DND-41 (cell line): ENCODE results near the gene CDC42SE1.

Experiments
- ATAC-seq: fragments of 200-7000 bp; cut with Tn5 transposase; 3 replicates; pipeline ENCODE4 v1.9.1; 2021; ENCODE audit warnings: low read depth; ENCODE audit not compliant: insufficient read depth
- DNase-seq: peaks from one replicate; pipeline ENCODE4 v3.0.0-alpha.2; 2020
- H2AFZ ChIP-seq: 2 replicates; pipeline ENCODE4 v1.6.0; 2012; ENCODE audit warnings: low read depth, low read length
- H3K27ac ChIP-seq: 2 replicates; pipeline ENCODE4 v1.5.1; 2012; ENCODE audit warnings: low read length, inconsistent platforms
- H3K27me3 ChIP-seq: fragments of 200-600 bp; sonication (generic); 2 replicates; pipeline ENCODE4 v1.6.0; 2012; ENCODE audit warnings: low read length, mild to moderate bottlenecking, inconsistent platforms; ENCODE audit not compliant: insufficient read depth, poor library complexity
- H3K36me3 ChIP-seq: 2 replicates; pipeline ENCODE4 v1.5.1; 2012; ENCODE audit warnings: low read length, inconsistent platforms; ENCODE audit not compliant: insufficient read depth
- H3K4me1 ChIP-seq: 2 replicates; pipeline ENCODE4 v1.5.1; 2012; ENCODE audit warnings: mild to moderate bottlenecking, low read length; ENCODE audit not compliant: insufficient read depth
- H3K4me2 ChIP-seq: 2 replicates; pipeline ENCODE4 v1.6.0; 2012; ENCODE audit warnings: mild to moderate bottlenecking, moderate library complexity, low read length, inconsistent platforms; ENCODE audit not compliant: insufficient read depth
- H3K4me3 ChIP-seq, 2 experiments: fragments of 200-600 bp in 1 of 2; shearing (Covaris generic) in 1 of 2; 2 replicates each; pipeline ENCODE4 v1.5.1; 2012 to 2016; ENCODE audit warnings: inconsistent platforms in 2 of 2, low read length in 2 of 2, mild to moderate bottlenecking in 2 of 2, low read depth in 1 of 2, moderate library complexity in 1 of 2
- H3K79me2 ChIP-seq: 2 replicates; pipeline ENCODE4 v1.6.0; 2012; ENCODE audit warnings: low read length, inconsistent platforms; ENCODE audit not compliant: insufficient read depth
- H3K9ac ChIP-seq: 2 replicates; pipeline ENCODE4 v1.6.0; 2012; ENCODE audit warnings: low read depth, mild to moderate bottlenecking, inconsistent platforms, low read length, moderate library complexity
- H3K9me3 ChIP-seq: 2 replicates; pipeline ENCODE4 v1.5.1; 2012; ENCODE audit warnings: low read length, moderate library complexity, mild to moderate bottlenecking, inconsistent platforms; ENCODE audit not compliant: insufficient read depth, severe bottlenecking
- H4K20me1 ChIP-seq: 2 replicates; pipeline ENCODE4 v1.6.0; 2012; ENCODE audit warnings: low read length; ENCODE audit not compliant: insufficient read depth
- CTCF ChIP-seq: IDR thresholded peaks from 2 replicates; pipeline ENCODE4 v1.5.1; 2012; ENCODE audit warnings: borderline replicate concordance, low read length, moderate library complexity, mild to moderate bottlenecking; ENCODE audit not compliant: poor library complexity, severe bottlenecking; ENCODE audit errors: extremely low read depth
- EZH2 ChIP-seq: IDR thresholded peaks from 3 replicates; pipeline ENCODE4 v1.6.1; 2012; ENCODE audit warnings: borderline replicate concordance, low read depth, mild to moderate bottlenecking, moderate library complexity, low read length, inconsistent platforms; ENCODE audit not compliant: severe bottlenecking

Gene CDC42SE1

GRCh38 chr1:151008244-151009205 lies 50.9 kb downstream of the CDC42SE1 start, which contains the start of gene PRUNE1:
PRUNE1 (plus strand) TSS chr1:151008449; CDS start chr1:151008633, 184 bp downstream.
- H2AFZ ChIP-seq = peak within 1 kb of the TSS; percentile 89
- peak within 1 kb of the TSS; percentile 67 for H3K4me2 ChIP-seq
- H3K79me2 ChIP-seq = peaks cover 40% of the 10 kb centered on the region
- no peaks in the 10 kb centered on the region for H3K9me3 ChIP-seq
- no peaks in the 10 kb centered on the region for H4K20me1 ChIP-seq
- H3K27me3 ChIP-seq = no peaks in the 10 kb centered on the region
- TF ChIP-seq EZH2 = no peak
- no peak for TF ChIP-seq CTCF
- H3K4me3 ChIP-seq = peak within 1 kb of the TSS; percentile 40 to 73
- DNase-seq (peak; percentile 95), ATAC-seq (peak; percentile 83)
- H3K9ac ChIP-seq = peak within 1 kb of the TSS; percentile 70
- H3K4me1 ChIP-seq = peaks cover 67% of the 10 kb centered on the region
- H3K27ac ChIP-seq = peak within 1 kb of the TSS; percentile 83
- peaks cover 8% of the 10 kb centered on the region; the same call in 1 of the 2 replicates for H3K36me3 ChIP-seq

- DNase-seq (no peak), ATAC-seq (no peak)
- Histone ChIP-seq H3K9me3 (no peaks in the 10 kb centered on the region), H3K27me3 (no peaks in the 10 kb centered on the region), H3K9ac (peak overlapping the region; percentile 70), H3K4me3 (peak overlapping the region; percentile 40 to 73; a peak in 3 of 4 replicates), H2AFZ (peak overlapping the region; percentile 75), H3K4me1 (peaks cover 74% of the 10 kb centered on the region), H3K79me2 (peaks cover 35% of the 10 kb centered on the region), H4K20me1 (no peaks in the 10 kb centered on the region), H3K27ac (peak overlapping the region; percentile 78), H3K4me2 (peak overlapping the region; percentile 67), H3K36me3 (peaks cover 3% of the 10 kb centered on the region; the same call in 1 of the 2 replicates)
- TF ChIP-seq CTCF = no peak
Observed at GRCh38 chr1:151007853-151008243, 51.6 kb downstream of the CDC42SE1 start.

- no peaks in the 10 kb centered on the region for H3K27me3 ChIP-seq
- TF ChIP-seq CTCF = peak; percentile 67
- TF ChIP-seq EZH2 = no peak
- peaks cover 3% of the 10 kb centered on the region; the same call in 1 of the 2 replicates for H3K36me3 ChIP-seq
- H3K9me3 ChIP-seq = no peaks in the 10 kb centered on the region
- no peaks in the 10 kb centered on the region for H4K20me1 ChIP-seq
- H3K4me3 ChIP-seq = peak within 1 kb of the TSS; percentile 3 to 73; a peak in 3 of 4 replicates
- ATAC-seq (peak; percentile 69), DNase-seq (peak; percentile 62)
- H3K4me1 ChIP-seq = peaks cover 80% of the 10 kb centered on the region
- peak within 1 kb of the TSS; percentile 88 for H3K4me2 ChIP-seq
- peak within 1 kb of the TSS; percentile 84 for H3K27ac ChIP-seq
- peaks cover 29% of the 10 kb centered on the region for H3K79me2 ChIP-seq
- peak within 1 kb of the TSS; percentile 87 for H2AFZ ChIP-seq
- H3K9ac ChIP-seq = peak within 1 kb of the TSS; percentile 70
Observed at GRCh38 chr1:151006327-151007052, 52.9 kb downstream of the CDC42SE1 start, which contains the start of gene MINDY1. MINDY1 (minus strand) TSS chr1:151006902; CDS start chr1:151002617, 4,285 bp downstream.
